GM12873 (cell line): ENCODE data around the gene PBX3.
A peak's percentile ranks its signal among the peaks of the same experiment; 100 is the strongest.

Experiments
- TF ChIP-seq, protein P1 (sequence below): IDR thresholded peaks from 2 replicates; pipeline ENCODE4 v1.5.1; 2012; ENCODE audit warnings: low read depth, mild to moderate bottlenecking, moderate library complexity, low read length, control low read depth; ENCODE audit not compliant: insufficient read depth; ENCODE audit errors: missing control alignments

PBX3 gene

GRCh38 chr9:125999504-125999881 lies 252.3 kb downstream of the PBX3 start:
- TF ChIP-seq, protein P1, sequence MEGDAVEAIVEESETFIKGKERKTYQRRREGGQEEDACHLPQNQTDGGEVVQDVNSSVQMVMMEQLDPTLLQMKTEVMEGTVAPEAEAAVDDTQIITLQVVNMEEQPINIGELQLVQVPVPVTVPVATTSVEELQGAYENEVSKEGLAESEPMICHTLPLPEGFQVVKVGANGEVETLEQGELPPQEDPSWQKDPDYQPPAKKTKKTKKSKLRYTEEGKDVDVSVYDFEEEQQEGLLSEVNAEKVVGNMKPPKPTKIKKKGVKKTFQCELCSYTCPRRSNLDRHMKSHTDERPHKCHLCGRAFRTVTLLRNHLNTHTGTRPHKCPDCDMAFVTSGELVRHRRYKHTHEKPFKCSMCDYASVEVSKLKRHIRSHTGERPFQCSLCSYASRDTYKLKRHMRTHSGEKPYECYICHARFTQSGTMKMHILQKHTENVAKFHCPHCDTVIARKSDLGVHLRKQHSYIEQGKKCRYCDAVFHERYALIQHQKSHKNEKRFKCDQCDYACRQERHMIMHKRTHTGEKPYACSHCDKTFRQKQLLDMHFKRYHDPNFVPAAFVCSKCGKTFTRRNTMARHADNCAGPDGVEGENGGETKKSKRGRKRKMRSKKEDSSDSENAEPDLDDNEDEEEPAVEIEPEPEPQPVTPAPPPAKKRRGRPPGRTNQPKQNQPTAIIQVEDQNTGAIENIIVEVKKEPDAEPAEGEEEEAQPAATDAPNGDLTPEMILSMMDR = no peak

DNA sequence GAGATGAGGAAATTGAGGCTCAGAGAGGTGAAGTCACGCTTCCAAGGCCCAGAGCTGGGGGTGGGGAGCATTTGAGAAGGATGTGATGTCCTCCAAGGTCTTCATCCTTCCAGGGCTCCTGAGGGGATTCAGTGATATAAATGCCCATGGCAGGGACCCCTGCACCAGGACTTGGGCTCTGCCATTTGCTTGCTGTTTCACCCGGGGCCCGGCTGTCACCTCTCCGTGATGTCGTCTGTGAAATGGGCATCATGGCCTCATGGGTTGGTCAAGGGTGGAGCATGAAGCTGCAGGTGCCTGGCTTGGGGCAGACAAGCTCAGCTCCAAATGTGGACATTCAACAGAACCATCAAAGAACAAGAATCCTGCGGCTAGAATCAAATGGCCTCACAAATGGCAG lies 253.1 kb downstream of the PBX3 start:
- TF ChIP-seq, protein P1 = no peak

- TF ChIP-seq, protein P1 = no peak
Observed at GRCh38 chr9:126000731-126001580, 253.8 kb downstream of the PBX3 start.

DNA sequence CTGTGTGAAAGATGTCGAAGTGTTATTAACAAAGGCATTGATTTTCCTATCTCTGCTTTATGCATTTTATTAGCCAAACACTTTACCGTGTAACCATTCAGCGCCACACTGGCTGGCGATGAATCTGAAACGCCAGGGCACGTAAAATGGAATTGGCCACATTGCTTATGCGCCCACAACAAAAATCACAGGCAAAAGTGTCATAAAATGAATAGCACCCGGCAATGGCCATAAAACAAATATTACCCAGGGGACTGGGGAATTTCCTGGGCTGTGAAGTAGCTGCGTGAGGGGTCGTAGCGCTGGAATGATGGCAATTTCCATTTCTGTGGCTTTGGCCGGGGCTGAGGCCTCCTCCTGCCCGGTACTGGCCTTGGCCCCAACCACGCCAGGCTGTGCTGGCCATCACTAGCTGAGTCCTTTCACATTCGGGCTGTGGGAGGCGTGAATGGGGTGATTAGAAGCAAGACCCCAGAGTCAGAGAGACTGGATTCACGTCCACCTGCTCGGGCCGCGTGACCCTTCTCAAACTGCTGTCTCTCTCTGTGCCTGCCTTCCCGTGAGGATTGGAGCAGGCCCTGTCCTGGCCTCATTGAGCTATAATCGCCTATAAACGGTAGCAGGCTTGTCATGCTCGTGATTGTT lies 254.5 kb downstream of the PBX3 start:
- TF ChIP-seq, protein P1 = no peak

DNA sequence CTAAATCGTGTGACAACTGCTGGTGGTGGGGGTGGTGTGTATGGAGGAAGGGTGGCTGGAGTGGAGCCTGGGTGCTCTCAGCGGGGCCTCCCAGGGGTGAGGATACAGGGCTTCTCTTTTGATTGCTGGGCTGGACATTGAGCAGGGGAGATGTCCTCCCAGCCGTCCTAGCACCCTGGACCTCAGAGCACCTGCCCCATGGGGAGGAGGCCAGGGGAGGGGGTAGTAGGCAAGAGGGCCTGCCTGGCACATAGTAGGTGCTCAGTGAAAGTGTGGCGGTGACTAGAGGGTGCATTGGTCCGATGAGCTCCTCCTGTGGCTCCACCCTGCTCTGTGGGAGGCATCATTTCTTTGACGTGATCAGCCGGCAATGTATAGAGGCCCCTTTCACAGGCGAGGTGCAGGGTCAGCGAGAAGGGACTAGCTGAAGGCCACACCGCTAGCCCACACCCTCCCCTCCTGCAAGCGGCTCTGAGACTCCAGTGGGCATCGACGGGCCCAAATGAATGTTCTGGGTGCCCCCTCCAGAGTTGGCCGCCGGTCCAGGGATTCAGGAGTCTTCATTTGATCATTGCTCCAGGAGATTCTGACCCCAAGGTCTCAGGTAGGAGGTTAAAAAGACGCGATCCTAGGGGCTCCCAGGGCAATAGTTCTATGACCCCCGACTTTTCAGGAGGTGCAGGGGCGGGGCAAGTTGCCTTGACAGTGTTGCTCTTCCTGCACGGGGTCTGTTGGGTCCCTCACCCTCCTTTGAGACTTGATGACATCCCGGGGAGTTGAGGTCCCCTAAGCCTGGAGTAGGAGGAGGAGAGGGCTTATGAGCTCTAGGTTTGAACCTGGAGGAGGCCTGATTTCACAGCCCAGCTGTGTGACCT lies 255.5 kb downstream of the PBX3 start:
- TF ChIP-seq, protein P1 = no peak

DNA sequence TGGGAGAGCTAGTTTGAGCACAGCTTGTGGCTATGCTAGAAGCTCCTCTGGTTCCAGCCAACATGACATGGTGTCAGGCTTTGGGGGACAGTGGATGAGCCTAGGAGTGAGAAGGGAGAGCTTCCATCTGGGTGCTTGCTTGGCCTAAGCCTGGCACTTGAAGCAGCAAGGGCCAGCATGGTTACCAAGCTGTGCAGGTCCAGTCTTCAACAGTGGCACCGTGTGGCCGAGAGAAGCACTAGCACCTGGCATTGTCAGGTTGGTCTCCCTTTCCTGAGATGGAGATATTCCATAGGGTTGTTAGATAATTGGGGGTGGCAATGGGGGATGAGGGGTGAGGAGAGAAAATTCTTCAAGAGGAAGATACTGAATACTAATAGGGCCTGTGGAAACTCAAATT lies 261.9 kb downstream of the PBX3 start:
- TF ChIP-seq, protein P1 = peak; percentile 46

- TF ChIP-seq, protein P1 = no peak
Observed at GRCh38 chr9:126014726-126015125, 267.6 kb downstream of the PBX3 start.
